Left colon (tissue), 2 donors: ENCODE measurements around the gene PNMA8A. TPM values are rescaled to one million over a fixed set of nuclear protein-coding genes. Genes with fewer than 3 reads are reported as not detected.

Source experiments
- total RNA-seq, 2 donors: library from RNA; stranded (reverse); fragmentation: NEBNext Ultra II Directional; extraction: Animal tissue kit (Norgen Biotek cat#: 25700); gene quantifications; one replicate each; pipeline ENCODE4 v1.2.1, GENCODE V29; 2021
- donor health status: DM: no; HTN: no; CAD: no.
- donor health status: DM: yes; HTN: yes; CAD: no.

PNMA8A gene
- total RNA-seq, 2 donors from 2014 or later = 0.24 to 1.1 TPM

Other genes starting within 250 kb of the PNMA8A start
- gene IGFL1, start 241.8 kb downstream of the PNMA8A start, total RNA-seq = not detected
- gene HIF3A, start 174.5 kb downstream of the PNMA8A start, total RNA-seq = 10 to 100 TPM; 12.0 to 14.6 TPM
- 10 to 100 TPM; 51.8 to 80.7 TPM for gene PPP5C, start 124.5 kb downstream of the PNMA8A start, total RNA-seq
- 1 to 10 TPM in 1 of 2 donors, under 1 TPM in 1; 0.40 to 2.5 TPM for gene CCDC8, start 58.0 kb downstream of the PNMA8A start, total RNA-seq
- under 1 TPM in 1 of 2 donors, not detected in 1; 0.06 TPM for gene PNMA8C, start 42.6 kb downstream of the PNMA8A start, total RNA-seq
- under 1 TPM; 0.21 to 0.61 TPM for gene PNMA8B, start 24.3 kb upstream of the PNMA8A start, total RNA-seq
- gene CALM3, start 129.8 kb upstream of the PNMA8A start, total RNA-seq = 100 to 1,000 TPM; 250 to 278 TPM
- gene PTGIR, start 153.5 kb upstream of the PNMA8A start, total RNA-seq = 1 to 10 TPM in 1 of 2 donors, under 1 TPM in 1; 0.58 to 1.6 TPM
- gene GNG8, start 164.6 kb upstream of the PNMA8A start, total RNA-seq = not detected
- gene DACT3, start 189.6 kb upstream of the PNMA8A start, total RNA-seq = 1 to 10 TPM; 1.1 to 7.8 TPM
- gene PRKD2, start 245.6 kb upstream of the PNMA8A start, total RNA-seq = 10 to 100 TPM; 62.5 to 64.4 TPM